RCC 7860 (cell line): ENCODE results near the gene VSX2.
A peak's percentile ranks its signal among the peaks of the same experiment; 100 is the strongest.

Experiments used
- DNase-seq: peaks from one replicate; pipeline ENCODE4 v3.0.0-alpha.2; 2015; ENCODE audit warnings: low spot score
- FAIRE-seq: peaks from 2 replicates; lab custom pipeline; 2012; peaks lifted over from hg19 to GRCh38; lab: Jason Lieb, UNC

The VSX2 gene

DNA sequence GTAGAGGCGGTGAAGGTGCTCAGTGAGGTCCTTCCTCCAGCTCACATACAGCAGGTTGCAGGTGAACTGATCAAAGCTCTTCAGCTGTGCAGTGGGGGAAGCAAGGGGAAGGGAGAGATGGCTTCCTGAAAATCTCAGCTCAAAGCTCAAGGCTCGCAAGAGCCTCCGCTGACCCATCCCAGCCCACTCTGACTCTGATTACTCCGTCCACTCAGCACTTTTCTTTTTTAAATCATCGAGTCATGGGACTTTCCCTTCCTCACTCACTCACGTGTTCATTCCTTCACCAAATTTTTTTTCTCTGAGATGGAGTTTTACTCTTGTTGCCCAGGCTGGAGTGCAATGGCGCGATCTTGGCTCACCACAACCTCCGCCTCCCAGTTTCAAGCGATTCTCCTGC is 58.7 kb downstream of the VSX2 start:
- FAIRE-seq, result no peak
- no peak for DNase-seq

DNA sequence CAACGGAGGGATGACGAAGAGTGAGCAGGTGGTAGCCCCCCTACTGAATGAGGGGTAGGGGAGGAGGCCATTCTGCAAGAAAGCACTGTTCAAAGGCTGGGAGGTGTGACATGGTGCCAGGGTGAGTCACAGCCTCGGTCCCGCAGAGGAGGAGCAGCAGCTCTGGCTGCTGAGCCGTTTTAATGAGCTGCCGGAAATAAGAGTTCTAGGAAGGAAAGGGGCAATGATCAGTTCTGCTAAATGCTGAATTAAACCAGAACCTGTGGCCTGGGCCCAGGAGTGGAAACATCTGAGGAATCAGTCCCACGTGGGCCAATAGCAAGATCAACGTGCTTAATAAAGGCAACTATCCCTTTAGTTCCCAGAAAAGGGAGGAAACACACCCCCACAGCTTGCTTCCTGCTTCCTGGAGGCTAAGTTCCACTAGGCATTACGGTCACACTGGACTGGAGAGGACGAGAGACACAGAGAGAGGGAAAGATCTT is 59.9 kb downstream of the VSX2 start:
- FAIRE-seq (no peak), DNase-seq (peak; percentile 23)

DNA sequence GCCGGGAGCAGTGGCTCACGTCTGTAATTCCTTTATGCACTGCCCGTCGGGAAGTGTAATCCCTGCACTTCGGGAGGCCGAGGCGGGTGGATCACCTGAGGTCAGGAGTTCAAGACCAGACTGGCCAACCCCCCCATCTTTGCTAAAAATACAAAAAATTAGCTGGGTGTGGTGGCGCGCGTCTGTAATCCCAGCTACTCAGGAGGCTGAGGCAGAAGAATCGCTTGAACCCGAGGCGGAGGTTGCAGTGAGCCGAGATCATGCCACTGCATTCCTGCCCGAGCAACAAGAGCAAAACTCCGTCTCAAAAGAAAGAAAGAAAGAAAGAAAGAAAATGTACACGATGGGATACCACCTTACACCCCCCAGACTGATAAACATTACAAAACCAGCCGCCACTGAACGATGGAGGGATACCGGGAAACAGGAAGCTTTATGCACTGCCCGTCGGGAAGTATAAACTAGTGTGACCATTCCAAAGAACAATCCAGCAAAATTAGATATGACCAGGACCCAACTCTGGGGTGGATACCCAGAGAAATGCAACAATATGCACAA is 62.4 kb downstream of the VSX2 start:
- no peak for FAIRE-seq
- no peak for DNase-seq

DNA sequence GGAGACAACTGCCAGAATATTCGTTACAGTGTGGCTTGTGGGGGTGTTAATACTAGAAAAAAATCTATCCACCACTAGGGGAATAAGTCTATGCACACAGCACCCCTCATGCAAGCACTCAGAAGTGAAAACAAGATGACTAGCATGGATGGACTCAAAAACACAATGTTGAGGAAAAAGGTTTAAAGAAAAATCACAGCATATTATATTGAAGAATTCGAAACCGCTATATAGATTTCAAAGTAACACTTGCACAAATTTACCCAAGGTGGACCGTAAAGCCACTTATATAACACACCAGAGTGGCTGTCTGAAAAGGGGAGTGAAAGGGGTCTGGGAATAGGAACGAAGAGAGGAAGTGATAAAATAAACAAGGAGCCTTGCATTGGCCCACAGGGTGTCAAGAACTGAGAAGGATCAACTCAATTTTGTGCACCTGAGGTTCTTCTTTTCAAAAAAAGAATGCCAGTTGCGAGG is 62.9 kb downstream of the VSX2 start:
- FAIRE-seq (no peak), DNase-seq (peak; percentile 13)

DNA sequence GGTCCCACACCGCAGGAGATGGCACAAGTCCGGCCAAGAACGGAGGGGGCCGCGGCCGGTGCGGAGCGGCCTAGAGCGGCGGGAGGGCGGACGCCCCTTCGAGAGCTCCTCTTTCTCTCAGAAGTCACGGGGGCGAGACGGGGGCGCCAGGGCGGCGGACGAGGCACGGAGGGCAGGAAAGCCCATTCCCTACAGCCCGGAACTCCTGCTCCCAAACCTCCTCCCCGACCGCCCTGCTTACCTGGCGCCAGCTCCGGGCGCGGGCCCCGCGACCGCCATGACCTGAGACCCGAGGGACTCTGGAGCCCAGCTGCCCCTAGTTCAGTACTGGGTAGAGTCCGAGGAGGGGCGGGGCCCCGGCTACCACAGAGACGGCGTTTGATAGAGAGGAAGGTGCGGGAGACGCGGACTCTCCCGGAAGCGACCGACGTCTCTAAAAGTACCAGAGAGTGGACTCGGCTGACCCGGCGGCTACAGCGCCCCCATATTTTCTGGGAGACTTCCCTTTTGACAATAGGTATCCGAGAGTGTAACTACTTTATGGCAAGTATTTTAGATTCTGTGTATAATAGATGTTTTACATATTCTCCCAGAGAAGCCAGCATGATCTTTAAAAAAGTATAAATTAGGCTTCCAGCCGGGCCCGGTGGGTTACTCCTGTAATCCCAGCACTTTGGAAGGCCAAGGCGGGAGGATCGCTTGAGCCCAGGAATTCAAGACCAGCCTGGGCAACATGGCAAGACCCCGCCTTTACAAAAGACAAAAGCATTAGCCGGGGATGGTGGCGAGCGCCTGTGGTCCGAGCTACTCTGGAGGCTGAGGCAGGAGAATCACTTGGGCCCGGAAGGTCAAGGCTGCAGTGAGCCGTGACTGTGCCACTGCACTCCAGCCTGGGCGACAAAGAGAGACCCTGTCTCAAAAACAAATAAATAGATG is 63.7 kb downstream of the VSX2 start, which contains the start of gene ABCD4:
Gene ABCD4, minus strand, starts transcription at position 301 of the 936 bp plus-strand sequence. Its CDS starts 22 bp downstream, at position 279.
- DNase-seq, result peak; percentile 74
- FAIRE-seq, result peak; percentile 17

DNA sequence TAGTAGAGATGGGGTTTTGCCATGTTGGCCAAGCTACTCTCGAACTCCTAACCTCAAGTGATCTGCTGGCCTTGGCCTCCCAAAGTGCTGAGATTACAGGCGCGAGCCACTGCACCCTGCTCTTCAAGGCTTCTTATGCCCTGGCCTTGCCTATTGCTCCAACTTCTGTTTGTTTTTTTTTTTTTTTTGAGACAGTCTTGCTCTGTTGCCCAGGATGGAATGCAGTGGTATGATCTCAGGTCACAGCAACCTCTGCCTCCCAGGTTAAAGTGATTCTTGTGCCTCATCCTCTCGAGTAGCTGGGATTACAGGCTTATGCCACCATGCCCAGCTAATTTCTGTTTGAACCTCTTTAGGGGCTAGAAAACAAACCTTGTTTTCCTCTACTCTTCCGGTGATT is 69.4 kb downstream of the VSX2 start:
- DNase-seq (no peak), FAIRE-seq (no peak)

DNA sequence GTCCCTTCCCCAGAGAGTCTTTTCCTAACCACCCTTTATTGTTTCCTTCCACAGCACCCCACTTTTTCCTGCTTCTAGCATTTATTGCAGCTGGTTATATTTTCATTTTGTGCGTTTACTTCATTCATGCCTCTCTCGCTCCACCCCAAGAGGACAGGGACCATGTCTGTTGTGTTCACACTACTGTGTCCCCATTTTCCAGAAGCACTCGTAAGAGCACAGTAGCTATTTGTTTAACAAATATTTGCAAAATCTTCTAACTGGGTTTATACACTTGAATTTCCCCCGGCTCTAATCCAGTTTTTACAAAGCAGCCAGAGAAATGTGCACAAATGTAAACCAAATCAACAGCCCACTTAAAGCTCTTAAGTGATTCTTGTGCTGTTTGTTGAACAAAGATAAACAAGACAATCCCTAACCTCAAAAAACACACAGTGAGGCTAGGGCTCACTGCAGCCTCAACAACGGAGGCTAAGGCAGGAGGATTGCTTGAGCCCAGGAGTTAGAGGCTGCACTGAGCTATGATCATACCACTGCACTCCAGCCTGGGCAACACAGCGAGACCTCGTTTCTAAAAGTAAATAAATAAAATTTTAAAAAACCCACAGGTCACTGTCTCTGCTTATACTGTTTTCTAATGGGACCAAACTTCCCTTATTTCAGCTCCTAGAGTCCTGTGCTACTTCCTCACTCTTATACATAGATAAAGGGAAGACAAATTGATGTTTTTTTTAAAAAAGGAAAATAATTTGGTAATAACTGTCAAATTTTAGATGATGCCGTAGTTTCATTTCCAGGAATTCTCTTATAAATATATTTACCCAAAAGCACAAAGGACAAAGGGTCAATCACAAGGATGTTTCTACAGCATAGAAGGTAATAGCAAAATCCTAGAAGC is 70.1 kb downstream of the VSX2 start:
- DNase-seq (no peak), FAIRE-seq (no peak)

DNA sequence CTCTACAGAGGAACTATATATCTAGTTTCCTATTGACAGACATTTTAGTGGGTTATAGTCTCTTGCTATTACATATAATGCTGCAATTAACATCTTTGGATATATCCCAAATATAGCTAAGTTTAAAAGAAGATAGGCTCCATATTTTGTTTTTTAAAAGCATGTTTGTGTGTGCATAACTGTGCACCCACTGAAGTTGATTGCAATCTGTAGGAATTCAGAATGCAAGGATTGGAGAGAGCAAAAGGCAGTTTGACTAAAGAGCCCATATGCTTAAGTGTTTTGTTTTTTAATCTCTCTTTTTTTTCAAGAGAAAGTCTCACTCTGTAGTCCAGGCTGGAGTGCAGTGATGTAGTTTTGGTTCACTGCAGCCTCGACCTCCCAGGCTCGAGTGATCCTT is 72.9 kb downstream of the VSX2 start:
- DNase-seq (no peak), FAIRE-seq (no peak)
